Mucosa of descending colon (tissue), 3 donors: ENCODE measurements around the gene GLG1. TPM values are rescaled to one million over a fixed set of nuclear protein-coding genes. Genes with fewer than 3 reads are reported as not detected.
A peak's percentile ranks its signal among the peaks of the same experiment; 100 is the strongest.
"Not testable (repeated sequence)": the region's sequence is repeated elsewhere in the genome, so short reads cannot be mapped to it uniquely, and the experiment has no call there.

Source experiments
- ATAC-seq: fragments of 200-7000 bp; cut with Tn5 transposase; one replicate; pipeline ENCODE4 v1.9.1; 2020; ENCODE audit warnings: mild to moderate bottlenecking, moderate library complexity
- DNase-seq, 3 donors: peaks; one replicate each; pipeline ENCODE4 v3.0.0-alpha.2; 2020
- H3K36me3 ChIP-seq: fragments of 200-600 bp; one replicate; pipeline ENCODE4 v1.8.0; 2021; ENCODE audit warnings: low read depth, mild to moderate bottlenecking
- H3K4me1 ChIP-seq: fragments of 200-600 bp; one replicate; pipeline ENCODE4 v1.8.0; 2021; ENCODE audit warnings: low read depth, mild to moderate bottlenecking
- H3K4me3 ChIP-seq: fragments of 200-600 bp; one replicate; pipeline ENCODE4 v1.8.0; 2021; ENCODE audit warnings: mild to moderate bottlenecking
- H3K9me3 ChIP-seq: fragments of 200-600 bp; one replicate; pipeline ENCODE4 v1.8.0; 2021; ENCODE audit warnings: mild to moderate bottlenecking
- intact Hi-C, 2 donors: fragments of 100-400 bp; cut with DNase I in 1 of 2; cut with micrococcal nuclease in 1 of 2; formaldehyde crosslinking; loops; one replicate each; pipeline versions ENCODE4 v1.11.0 to v1.11.1; 2022; cut with DNase I, micrococcal nuclease
- total RNA-seq, 3 donors: library from RNA; stranded (reverse); fragmentation: NEBNext Ultra II Directional in 2 of 3; extraction: Animal tissue kit (Norgen Biotek cat#: 25700) in 2 of 3; gene quantifications; one replicate each; pipeline versions ENCODE4 v1.2.1 to v1.2.4, GENCODE V29; 2021 to 2023
- TF ChIP-seq, protein P1 (sequence below): fragments of 200-600 bp; IDR thresholded peaks from one replicate; pipeline ENCODE4 v1.8.0; 2022; ENCODE audit warnings: antibody characterized with exemption, mild to moderate bottlenecking
- donor health status: DM: no; HTN: no; CAD: no; lungs with moderate emphysema.
- donor health status: DM: no; HTN: no; CAD: no.
- donor health status: DM: no; HTN: yes; CAD: no.

GLG1 gene
- total RNA-seq, 3 donors from 2014 or later = 91.3 to 122 (median 99.7) TPM

DNA sequence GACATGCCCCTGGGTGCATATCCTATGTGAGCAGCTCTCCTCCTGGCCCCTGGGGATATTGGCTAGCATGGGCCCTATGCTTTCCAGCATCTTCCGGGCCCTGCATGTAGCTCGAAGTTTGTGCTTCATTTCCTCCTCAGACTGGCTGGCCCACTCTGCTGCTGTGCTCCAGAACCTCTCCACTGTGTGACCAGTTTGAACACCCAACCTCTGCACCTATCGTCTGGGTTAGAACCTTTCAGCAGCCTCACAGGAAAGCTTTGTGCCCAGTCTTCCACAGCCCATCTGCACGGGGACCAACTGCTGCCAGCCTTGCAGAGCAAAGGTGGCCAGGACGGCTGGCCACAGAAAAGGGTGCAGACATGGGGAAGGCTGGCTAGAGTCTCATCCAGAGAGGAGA lies 175.4 kb downstream of the GLG1 start:
- no peaks in the 10 kb centered on the region for H3K9me3 ChIP-seq
- H3K4me1 ChIP-seq = no peaks in the 10 kb centered on the region
- TF ChIP-seq, protein P1, sequence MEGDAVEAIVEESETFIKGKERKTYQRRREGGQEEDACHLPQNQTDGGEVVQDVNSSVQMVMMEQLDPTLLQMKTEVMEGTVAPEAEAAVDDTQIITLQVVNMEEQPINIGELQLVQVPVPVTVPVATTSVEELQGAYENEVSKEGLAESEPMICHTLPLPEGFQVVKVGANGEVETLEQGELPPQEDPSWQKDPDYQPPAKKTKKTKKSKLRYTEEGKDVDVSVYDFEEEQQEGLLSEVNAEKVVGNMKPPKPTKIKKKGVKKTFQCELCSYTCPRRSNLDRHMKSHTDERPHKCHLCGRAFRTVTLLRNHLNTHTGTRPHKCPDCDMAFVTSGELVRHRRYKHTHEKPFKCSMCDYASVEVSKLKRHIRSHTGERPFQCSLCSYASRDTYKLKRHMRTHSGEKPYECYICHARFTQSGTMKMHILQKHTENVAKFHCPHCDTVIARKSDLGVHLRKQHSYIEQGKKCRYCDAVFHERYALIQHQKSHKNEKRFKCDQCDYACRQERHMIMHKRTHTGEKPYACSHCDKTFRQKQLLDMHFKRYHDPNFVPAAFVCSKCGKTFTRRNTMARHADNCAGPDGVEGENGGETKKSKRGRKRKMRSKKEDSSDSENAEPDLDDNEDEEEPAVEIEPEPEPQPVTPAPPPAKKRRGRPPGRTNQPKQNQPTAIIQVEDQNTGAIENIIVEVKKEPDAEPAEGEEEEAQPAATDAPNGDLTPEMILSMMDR = no peak
- no peak overlapping the region for H3K4me3 ChIP-seq
- DNase-seq = no peak
- intact Hi-C loops = no loop called here
- no peaks in the 10 kb centered on the region for H3K36me3 ChIP-seq
- no peak for ATAC-seq

DNA sequence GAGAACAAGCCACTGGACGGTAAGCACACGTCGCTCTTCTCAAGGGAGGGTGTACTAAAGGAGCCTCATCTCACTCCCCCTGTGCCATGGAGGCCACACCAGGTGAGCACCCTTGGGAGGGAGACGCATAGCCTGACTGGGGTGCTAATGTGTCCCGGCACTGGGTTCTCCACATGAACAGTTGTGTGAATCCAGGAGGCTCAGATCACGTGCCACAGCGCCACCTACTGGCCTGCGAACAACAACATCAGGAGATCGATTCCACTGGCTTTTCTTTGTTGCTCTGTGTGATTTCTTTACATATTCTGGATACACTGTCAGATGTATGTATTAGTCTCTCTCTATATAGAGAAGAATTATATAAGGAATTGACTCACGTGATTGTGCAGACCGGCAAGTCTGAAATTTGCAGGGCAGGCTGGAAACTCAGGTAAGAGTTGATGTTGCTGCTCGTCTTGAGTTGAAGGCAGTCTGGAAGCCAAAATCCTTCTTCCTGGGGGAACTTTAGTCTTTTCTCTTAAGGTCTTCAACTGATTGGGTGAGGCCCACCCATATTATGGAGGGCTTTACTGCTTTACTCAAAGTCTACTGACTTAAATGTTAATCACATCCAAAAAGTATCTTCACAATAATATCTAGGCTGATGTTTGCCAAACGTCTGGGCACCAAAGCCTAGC lies 176.7 kb downstream of the GLG1 start:
- H3K4me1 ChIP-seq, intact Hi-C loops, H3K4me3 ChIP-seq, H3K36me3 ChIP-seq, H3K9me3 ChIP-seq: not testable (repeated sequence)
- TF ChIP-seq, protein P1 = peak; percentile 55
- peak in 2 of 3 donors; percentile 68 to 74 for DNase-seq
- peak; percentile 91 for ATAC-seq

DNA sequence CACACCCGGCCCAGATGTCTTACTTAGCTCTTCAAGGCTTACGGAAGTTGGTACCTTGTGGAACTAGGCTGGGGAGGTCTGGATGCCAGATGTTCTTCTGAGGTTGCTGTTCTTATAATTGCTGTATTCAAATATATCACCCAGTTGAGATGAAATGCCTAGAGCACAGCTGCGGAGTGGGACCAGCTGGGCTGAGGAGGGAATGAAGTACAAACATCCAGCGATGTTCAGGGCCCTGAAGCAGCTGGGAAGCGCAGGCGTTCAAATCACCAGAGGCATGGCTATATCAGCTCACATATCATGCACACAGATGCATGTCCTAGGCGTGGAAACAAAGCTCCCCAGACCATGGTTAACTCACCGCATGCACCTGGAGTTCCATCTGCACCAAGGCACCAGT lies 178.4 kb downstream of the GLG1 start:
- H3K36me3 ChIP-seq, DNase-seq, intact Hi-C loops, H3K4me1 ChIP-seq, H3K9me3 ChIP-seq, H3K4me3 ChIP-seq: not testable (repeated sequence)
- ATAC-seq = peak; percentile 20

DNA sequence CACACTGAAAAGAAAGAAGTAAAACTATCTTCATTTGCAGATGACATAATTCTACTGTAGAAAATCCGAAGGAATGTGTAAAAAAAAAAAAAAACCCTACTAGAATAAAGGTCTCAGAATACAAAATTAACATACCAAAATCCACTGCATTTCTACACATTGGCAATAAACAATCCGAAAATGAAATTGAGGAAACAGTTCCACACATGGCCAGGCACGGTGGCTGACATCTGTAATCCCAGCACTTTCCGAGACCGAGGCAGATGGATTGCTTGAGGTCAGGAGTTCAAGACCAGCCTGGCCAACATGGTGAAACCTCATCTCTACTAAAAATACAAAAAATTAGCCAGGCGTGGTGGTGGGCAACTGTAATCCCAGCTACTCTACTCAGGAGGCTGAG lies 181.2 kb downstream of the GLG1 start:
- H3K4me1 ChIP-seq, H3K4me3 ChIP-seq, H3K9me3 ChIP-seq, H3K36me3 ChIP-seq, ATAC-seq, intact Hi-C loops, DNase-seq: not testable (repeated sequence)

DNA sequence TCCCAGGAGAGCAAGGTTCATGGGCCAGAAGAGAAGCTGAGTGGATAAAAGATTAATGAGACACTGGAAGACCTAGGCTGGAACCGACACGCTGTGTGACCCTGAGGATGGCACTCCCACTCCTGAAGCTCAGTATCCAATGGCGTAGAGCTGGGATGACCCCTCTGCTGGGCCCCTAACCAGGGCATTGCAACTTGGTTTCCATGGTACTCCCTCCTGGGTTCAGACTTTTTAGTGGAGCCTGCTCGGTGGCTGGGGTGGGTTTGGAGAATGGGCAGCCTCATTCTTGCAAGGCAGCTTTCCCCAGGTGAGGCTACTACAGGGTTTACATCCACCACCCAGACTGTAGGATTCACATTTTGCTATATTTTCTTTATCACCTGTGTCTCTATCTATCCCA lies 183.2 kb downstream of the GLG1 start:
- intact Hi-C loops, DNase-seq, H3K4me1 ChIP-seq, H3K4me3 ChIP-seq, H3K9me3 ChIP-seq, ATAC-seq, H3K36me3 ChIP-seq: not testable (repeated sequence)

DNA sequence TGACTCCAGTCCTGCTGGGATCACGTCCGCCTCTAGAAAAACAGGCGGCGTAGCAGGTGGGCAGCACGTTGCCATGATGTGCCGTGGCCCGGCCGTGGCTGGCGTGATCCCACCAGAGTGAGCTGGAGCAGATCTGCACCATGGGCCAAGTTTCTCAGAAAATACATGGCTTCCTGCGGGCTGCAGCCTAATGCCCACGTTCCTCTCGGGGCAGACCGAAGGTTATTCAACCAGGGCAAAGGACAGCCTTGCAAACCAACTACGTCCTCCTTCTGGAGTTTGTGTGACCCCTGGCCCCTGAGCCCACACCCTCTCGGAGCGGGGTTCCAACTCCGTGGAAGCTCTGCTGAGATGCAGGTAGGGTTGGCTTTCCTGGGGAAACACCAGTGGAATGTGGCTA lies 184.8 kb downstream of the GLG1 start:
- H3K4me1 ChIP-seq, DNase-seq, H3K36me3 ChIP-seq, H3K4me3 ChIP-seq, intact Hi-C loops, H3K9me3 ChIP-seq, ATAC-seq: not testable (repeated sequence)

DNA sequence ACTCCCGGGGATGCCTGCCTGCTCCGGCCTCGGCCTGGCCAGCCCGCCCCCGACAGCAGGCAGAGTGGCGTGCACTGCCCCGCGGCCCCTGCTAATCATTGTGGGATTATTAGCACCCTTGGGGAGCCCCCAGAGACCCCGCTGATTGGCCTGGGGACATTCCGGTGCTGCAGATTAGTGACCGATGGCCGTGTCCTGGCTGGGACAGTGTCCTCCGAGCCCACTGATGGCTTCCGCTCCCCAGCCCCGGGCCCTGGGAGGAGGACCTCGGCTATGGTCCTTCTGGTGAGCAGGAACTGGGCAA lies 185.5 kb downstream of the GLG1 start:
- intact Hi-C loops, DNase-seq, H3K4me1 ChIP-seq, ATAC-seq, H3K4me3 ChIP-seq, H3K36me3 ChIP-seq, H3K9me3 ChIP-seq: not testable (repeated sequence)

DNA sequence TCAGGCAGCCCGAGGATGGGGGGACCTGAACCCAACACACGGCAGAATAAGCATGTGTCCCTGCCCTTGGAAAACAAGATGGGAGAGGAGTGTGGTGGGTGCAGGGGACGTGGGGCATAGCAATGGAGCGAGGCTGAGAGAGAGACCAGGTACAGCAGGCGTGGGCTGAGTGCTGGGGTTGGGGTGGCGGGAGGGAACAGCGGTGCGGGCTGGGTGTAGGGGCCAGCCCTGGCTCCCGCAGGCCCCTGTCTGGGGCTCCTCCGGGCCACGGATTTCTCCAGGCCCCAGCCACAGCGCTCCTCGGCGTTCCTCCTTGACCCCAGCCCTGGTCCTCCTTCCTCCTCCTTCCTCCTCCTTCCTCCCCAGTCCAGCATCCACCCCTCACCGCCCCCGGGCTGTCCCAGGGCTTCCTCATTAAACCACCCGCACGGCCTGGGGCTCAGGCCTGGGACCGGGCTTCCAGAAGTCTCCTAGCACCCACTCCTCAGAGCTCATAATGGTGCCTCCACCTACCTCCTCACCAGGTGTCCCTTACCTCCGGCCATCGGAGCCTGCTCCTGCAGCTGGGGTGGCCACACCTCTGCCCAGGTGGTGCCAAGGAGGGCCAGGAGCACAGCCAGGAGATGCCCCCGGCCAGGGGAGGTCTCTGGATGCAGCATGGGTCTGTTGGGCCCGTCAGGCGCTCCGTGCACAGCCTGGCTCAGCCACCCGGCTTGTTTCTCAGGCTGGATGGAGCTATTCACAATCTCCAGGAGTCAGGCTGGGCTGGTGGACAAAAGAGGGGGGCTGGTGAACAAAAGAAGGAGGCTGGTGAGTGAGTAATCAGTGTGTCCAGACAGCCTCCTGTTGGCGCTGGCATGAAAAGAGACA lies 186.1 kb downstream of the GLG1 start, which contains the start of gene CLEC18B:
CLEC18B (minus strand) TSS at position 867 of the 870 bp plus-strand sequence; CDS start at position 659, 208 bp downstream.
- intact Hi-C loops, H3K4me1 ChIP-seq, DNase-seq, H3K9me3 ChIP-seq, H3K4me3 ChIP-seq, H3K36me3 ChIP-seq: not testable (repeated sequence)
- peak; percentile 5 for ATAC-seq

DNA sequence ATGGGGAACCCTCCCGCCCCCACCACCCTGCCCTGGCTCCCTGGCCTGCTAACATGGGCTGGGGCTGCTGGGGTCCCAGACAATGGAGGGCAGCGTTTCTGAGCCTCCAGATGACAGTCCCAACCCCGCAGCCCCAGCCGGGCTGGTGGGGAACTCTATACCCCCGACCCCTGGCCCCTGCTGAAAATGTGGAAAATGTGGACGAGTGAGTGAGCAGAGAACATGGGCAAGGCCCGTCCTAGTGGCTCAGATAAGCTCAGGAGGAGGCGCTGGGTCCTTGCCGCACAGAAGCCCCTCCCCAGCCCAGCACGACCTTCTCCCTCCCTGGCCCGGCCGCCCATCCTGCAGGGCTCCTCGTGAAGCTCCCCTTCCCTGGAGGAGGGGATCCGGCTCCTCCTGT lies 187.1 kb downstream of the GLG1 start:
- intact Hi-C loops, DNase-seq, H3K9me3 ChIP-seq, H3K36me3 ChIP-seq, ATAC-seq, H3K4me1 ChIP-seq, H3K4me3 ChIP-seq: not testable (repeated sequence)

DNA sequence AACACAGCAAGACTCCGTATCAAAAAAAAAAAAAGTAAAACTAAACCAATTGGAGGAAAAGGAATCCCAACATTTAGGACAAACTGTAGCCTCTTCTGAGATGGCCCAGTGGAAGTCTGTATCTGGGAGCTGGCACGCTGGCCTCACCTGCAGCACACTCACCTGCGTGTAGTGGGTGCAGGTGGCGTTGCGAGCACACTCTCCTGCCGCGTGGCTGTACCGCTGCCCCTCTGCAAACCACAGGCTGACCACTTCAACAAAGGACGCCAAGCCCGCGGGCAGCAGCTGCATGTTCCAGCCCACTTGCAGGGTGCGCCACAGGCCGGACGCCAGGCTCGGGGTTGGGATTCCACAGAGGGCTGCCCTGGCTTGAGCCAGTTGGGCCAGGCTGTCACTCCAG lies 189.0 kb downstream of the GLG1 start:
- H3K36me3 ChIP-seq, H3K9me3 ChIP-seq, H3K4me3 ChIP-seq, ATAC-seq, H3K4me1 ChIP-seq, intact Hi-C loops, DNase-seq: not testable (repeated sequence)

DNA sequence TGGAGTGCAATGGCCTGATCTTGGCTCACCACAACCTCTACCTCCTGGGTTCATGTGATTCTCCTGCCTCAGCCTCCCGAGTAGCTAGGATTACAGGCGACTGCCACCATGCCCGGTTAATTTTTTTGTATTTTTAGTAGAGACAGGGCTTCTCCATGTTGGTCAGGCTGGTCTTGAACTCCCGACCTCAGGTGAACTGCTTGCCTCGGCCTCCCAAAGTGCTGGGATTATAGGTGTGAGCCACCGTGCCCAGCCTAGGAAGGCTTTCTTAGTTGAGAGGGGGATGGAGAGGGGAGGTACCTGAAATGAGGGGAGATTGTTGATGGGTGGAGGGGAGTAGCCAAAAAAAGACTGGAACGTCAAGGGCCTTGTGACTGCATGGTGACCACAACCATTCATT lies 193.0 kb downstream of the GLG1 start:
- ATAC-seq, H3K4me1 ChIP-seq, intact Hi-C loops, H3K9me3 ChIP-seq, H3K36me3 ChIP-seq, H3K4me3 ChIP-seq, DNase-seq: not testable (repeated sequence)

DNA sequence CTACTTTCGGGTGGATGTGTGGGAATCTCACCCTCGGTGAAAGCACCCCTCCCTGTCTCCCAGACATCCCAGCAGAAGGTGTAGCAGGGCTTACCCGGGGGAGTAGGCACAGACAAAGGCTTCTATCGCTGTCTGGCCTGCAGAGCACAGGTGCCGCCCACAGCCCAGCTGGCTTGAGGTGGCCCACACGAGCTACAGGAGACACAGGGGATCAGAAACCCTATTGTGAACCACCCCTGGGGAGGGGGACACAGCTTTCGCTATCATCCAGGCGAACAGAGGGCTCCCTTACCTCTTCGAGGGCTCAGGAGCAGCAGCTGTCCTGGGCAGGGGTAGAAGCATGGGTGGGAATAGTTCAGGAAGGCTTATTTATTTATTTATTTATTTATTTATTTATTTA lies 193.4 kb downstream of the GLG1 start:
- intact Hi-C loops, H3K4me3 ChIP-seq, ATAC-seq, H3K36me3 ChIP-seq, H3K4me1 ChIP-seq, H3K9me3 ChIP-seq, DNase-seq: not testable (repeated sequence)
